ENCODE results near the gene KIAA0232.
"Not testable (repeated sequence)": the region's sequence is repeated elsewhere in the genome, so short reads cannot be mapped to it uniquely, and the experiment has no call there.

Gene KIAA0232

DNA sequence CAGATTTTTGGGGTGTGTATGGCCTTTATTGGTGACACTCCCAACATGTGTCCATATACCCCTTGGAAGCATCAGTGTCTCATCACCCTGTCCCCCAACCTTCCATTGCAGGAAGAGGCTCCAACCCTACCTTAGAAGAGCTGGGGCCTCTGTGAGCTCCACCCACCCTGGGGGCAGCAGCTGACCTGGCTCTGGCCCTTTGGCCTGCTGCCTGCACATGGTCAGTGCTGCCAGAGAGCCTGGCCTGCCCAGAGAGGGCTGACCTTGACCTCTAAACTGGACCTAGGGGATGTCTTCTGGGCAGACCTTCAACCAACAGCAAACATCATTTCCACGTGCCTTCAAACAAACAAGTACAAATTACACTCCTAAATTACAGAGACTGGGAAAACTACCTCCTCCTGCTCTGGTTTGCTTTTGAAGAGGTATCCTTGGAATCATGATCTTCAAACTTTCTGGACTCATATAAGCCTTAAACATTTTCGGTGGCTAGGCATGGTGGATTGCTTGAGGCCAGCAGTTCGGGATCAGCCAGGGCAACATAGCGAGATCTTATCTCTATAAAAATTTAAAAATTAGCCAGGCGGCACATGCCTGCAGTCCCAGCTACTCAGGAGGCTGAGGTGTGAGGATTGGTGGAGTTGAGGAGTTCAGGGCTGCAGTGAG lies 27.3 kb upstream of the KIAA0232 start:
- DNase-seq = no peak

DNA sequence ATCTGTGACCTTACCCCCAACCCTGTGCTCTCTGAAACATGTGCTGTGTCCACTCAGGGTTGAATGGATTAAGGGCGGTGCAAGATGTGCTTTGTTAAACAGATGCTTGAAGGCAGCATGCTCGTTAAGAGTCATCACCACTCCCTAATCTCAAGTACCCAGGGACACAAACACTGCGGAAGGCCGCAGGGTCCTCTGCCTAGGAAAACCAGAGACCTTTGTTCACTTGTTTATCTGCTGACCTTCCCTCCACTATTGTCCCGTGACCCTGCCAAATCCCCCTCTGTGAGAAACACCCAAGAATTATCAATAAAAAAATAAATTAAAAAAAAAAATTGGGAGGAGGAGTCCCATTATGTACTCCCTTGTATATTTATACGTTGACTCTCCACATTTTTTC lies 26.2 kb upstream of the KIAA0232 start:
- DNase-seq = not testable (repeated sequence)

DNA sequence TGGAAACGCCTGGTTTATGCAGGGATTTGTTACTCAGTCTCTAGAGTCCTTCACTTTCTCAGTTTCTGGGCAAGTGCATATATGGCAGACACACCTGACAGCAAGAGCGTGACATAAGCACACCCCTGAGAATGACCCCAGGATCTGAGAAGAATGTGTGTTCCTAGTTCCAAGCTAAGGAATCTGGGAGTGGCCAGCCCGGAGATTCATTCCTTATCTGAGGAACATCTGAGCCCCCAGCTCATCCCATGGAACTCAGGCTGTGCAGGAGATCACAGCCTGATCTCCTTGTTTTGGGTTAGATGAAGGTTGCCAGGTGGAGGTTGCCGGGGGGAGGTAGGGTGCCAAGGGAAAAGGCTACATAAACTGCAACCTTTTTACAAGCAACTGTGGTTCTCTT lies 23.8 kb upstream of the KIAA0232 start:
- DNase-seq = no peak

DNA sequence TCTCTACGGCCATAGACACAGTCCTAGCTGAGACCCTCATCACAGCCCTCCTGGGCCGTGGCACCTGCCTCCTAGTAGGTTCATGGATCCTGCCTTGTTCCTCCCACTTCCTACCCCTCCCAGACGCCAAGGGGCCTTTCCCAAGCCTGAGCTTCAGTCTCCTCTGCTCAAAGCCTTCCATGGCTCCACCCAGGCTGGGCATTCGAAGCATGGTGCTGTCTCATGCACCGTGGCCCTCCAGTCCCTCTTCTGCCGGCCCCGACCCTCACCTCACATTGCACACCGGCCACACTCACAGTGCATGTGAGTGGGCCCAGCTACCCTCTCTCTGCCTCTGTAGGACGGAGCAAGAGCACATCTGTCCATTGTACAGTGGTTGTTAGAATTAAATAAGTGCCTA lies 21.7 kb upstream of the KIAA0232 start:
- no peak for DNase-seq

DNA sequence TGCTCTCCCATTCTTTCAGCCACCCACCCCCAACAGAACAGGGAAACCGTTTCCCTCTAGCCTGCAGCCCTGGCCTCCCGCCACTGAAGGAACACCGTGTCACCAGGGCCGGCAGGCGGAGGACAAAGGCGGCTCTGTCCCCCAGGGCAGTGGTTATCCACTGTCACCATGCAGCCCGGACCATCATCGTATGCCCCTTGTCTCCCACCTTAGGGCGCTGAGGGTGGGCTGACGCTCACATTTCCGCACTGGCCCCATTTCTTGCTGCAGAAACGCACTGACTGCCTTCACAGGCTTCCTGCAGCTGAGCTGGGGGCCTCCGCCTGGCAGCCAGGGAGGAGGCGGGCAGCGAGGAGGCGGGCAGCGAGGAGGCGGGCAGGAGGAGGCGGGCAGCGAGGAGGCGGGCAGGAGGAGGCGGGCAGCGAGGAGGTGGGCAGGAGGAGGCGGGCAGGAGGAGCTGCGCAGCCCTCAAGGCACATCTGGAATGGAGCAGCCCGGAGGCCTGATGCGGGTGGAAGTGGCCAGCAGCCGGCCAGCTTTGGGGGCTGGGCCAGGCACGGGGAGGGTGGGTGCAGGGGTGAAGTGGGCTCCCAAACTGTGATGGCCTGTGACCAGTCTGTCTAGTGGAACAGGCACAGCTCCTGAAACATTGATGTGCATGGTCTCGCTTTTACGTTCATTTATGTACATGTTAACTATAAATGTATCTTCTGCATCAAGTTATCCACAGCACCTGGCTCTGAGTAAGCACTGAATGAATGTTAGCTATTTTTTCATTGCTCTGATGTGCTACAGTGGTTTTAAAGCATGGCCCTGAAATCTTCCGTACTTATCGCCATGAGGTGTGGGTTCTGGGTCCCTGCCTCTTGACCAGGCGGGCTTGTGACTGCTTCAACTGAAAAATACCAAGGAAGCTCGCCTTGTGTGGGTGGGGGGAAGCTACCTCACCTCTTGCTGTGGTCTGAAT lies 20.6 kb upstream of the KIAA0232 start:
- DNase-seq = peak in 40 of 51 donors; percentile 17 to 82 (median 58)

DNA sequence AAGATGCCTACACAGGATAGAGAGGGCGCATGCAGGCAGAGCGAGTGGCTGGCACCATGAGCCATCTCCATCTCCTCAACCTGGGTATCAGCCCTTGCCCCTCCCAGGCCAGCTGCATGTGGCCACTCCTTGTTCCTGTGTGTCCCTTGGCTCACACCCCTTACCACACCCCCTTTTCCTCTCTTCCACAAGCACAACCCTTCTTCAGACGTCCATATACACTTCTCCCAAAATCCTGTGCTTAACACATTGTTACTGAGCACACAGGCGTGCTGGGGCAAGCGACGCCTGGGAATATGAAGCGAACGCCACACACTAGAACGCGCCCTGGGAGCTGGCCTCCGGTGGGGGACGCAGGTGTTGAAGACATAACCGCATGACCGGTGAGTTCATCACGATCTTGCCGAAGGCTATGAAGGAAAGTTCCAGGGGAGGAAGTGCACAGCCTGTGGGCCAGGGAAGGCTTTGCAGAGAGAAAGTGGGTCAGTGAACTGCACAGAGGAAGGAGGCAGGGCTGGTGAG lies 19.1 kb upstream of the KIAA0232 start:
- DNase-seq = no peak

DNA sequence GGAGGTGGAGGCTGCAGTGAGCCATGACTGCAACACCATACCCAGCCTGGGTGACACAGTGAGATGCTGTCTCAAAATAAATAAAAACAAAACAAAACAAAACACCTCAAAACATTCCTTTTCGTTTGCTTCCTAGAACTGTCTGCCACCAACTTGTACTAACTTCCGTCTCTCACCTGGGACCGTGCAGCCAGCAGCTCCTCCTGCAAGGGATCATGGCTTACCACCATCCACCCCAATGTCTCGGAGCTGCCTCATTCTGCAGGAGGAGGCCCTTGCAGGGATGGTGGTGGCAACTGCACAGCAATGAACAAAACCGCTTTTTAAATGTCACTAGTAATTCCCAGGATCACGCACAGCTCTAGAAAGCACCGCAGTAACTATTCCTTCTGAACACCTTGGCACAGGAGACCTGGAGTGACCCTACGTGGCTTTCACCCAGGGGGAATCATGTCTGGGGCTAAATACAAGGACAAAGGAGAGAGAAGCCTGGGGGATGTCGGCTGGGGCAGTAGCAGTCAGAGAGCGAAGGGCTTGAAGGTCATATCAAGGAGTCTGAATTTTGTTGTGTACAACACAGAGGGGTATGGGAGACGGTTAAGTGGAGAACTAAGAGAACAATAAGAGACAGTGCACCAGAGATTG lies 17.4 kb upstream of the KIAA0232 start:
- DNase-seq = no peak

DNA sequence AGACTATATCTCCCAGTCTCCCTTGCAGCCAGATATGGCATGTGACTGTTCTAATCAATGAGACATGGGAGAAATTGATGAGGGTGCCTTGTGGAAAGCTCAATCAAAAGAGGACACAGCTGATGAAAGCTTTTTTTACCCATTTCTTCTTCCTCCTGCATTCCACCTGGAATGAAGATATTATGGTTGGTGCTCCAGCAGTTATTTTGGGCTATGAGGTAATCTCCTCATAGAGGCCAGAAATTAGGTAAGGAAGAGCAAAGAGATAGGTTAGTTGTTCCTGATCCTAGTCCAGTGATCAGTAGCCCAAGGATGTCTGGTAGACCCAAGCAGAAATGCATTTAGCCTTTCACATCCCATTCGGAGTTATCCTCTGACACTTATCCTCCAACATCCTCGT lies 16.8 kb upstream of the KIAA0232 start:
- no peak for DNase-seq

DNA sequence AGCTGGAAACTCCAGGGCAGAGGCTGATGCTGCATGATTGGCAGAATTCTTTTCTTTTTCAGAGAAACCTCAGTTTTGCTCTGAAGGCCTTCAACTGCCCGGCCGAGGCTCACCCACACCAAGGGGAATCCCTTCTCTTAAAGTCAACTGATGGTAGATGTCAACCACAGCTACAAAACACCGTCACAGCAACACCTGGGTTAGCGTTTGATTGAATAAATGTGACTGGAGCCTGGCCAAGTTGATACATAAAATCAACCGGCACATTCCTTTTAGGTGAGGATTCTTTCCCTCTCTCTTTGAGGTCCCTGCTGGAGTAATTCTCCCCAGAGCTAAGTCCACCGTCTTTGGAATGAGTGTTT lies 15.2 kb upstream of the KIAA0232 start:
- DNase-seq = no peak

DNA sequence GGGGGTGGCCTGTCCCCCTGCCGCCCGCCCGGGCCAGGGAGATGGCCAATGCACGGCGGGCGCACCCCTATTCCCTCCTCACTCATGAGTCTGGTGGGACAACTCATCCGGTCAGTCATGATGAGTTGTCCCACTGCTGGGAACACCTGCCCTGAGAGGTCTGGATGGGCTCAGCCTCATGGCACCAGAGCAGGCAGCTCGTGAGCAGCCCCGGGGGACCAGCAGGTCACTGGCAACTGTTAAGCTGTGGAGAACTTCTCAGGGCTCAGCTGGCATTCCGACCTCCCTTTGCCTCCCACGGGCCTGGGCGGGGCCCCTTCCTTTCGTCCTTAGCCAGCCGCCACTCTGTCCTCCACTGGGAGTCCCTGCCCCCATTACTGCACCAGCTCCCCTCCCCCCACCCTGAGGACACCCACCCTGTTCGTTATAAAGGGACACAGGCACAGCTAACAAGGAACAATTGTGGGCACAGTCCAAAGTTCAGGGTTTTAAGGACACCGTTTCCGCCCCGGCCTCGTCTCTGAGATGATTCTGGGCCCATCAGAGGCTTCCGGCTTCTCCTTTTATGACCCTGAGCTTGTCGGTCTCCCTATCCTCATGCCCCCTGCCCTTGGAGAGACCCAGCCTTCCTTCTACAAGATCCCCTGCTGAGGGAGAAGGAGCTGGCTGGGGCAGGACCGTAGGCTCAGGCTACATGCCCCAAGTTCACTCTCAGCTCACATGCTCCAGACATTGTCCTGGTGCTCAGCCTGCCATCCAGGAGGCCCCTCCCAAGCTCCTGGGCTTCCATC lies 14.6 kb upstream of the KIAA0232 start:
- DNase-seq = no peak

DNA sequence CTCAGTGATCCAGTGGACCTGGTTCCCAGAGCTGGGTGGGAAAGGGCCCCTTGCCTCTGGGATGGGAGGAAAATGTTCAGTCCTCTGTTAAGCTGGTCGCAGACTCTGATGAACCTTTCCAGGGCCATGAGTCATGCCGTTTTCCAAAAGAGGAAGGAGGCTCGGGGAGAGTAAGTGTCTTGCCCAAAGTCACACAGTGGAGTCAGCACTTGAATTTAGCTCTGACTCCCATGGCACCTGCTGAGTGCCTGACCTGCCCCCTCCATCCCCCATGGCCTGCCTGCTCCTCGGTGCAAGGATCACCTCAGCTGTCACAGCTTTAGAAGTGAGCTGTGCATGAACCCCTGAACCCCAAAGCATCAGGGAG lies 14.0 kb upstream of the KIAA0232 start:
- peak in 1 of 51 donors; percentile 21 for DNase-seq

DNA sequence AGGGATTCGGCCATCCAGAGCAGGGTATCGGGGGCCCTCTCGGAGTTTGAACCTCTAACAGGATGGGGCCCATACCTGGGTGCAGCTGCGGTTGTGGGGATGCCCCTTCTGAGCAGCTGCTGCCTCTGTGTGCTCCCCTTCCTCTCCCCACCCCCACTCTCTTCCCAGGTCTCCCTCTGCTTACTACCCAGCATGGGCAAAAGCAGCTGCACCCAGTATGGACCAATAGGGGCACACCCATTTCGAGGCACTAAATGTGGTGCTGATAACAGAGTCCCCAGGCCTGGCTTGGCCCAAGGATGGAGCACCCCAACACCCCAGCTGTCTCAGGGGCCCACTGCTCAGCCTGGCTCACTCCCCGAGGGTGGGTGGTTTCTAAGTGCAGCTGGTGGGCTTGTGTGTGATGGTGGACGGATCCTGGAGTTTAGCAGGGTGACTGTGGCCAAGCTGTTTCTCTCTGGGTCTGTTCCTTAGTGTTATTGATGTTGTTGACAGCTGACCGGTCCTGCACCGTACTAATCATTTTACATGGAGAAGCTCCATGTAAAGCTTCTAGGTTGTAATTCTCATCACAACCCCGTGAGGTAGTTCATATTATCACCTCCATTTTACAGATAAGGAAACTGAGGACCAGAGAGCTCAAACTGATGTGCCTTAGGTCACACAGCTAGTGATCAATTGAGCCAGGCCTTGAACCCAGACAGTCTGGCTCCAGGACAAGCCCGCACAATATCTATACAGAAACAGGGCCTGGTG lies 13.1 kb upstream of the KIAA0232 start:
- no peak for DNase-seq

DNA sequence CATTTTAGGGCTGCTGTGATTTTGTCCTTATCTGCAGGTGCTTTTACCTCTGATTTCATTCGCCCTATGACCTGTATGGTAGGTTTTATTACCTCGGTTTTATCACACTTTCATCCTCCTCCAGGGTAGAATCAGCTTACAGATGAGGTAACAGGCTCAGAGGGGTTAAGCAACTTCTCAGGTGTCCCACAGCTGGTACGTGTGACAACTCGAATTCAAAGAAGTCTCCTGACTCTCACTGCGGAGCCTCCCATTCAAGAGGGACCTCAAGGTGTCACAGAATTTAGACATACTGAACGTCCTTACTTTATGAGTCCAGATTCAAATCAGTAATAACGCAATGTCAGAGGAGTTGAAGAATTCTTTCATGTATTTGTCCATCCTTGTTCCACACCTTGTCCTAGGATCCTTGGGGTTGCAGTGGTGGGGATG lies 12.5 kb upstream of the KIAA0232 start:
- no peak for DNase-seq

DNA sequence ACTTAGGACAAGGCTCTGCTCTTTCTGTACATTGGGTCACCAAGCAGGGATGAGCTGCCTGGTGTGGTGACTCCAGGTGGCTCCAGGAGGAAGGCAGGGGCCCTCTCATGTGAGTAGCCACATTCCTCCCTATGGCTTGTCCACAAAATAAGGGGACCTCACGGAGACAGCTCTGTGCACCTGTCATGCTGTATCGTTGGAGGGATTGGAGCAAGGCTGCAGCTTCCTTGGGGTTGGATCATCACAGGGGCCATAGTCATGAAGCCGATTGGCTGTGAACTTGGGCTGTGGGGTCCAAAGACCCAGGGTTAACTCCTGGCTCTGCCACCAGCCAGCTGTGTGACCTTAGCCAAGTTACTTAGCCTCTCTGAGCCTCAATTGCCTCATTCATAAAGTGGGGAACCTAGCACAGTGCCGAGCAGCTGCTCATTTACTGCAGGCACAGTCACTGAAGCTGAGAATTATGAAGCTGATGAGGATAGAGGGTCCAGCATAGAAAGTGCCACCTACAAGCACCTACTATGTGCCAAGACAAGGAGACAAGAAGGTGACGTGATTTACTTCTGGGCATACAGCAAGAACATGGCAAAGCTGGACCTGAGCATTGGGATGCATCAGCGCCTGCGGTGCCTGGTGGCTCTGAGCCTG lies 11.8 kb upstream of the KIAA0232 start:
- no peak for DNase-seq

DNA sequence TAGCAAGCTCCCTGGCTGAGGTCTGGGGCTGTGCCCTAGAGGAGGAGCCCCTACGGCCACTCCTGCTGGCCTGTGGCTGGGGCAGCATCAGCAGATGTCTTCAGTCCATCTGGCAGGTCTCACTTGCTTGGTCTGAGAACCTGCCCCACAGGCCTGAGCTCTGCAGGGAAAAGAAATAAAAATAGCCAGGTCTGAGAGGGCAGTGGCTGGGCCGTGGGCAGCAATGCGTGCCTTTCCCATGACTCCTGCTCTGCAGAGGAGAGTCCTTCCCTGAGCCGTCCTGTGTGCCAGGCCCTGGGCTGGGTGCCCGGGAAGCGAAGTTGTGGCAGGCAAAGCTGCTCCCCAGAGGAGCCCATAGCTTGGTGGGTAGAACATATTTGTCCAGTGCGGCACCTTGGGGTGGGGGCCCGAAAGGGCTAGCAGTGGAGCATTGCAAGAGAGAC lies 11.3 kb upstream of the KIAA0232 start:
- DNase-seq = peak in 2 of 51 donors; percentile 26 to 31

DNA sequence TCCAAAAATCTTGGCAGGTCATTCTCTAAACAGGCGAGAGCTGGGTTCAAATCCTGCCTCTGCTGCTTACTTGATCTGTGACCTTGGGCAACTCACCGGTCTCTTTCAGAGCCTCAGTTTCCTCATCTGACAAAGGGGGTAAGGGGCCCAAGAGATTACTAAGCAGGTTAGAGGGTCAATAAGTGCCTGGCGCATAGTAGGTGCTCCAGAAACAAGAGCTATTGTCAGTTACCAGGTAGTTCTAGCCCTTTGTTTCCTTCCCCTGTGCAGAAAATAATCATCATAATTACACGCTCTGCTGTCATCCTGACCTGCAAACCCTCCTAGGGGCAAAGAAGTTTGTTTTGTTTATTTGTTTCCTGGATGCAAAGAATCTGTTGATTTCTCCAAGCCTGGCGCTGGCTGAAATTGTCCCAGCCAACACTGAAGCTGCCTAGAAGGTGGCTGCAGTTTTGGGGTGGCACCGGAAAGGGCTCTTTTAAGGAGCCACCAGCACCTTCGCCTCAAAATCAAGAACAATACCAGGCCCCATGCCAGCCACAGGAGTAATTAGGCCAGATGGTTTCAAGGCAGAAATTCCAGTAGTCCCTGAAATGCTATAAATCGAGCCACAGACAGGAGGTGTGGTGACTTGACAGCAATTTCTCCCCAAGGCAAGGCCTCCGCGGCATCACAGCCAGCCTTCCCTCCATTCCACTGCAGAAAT lies 10.2 kb upstream of the KIAA0232 start:
- no peak for DNase-seq

DNA sequence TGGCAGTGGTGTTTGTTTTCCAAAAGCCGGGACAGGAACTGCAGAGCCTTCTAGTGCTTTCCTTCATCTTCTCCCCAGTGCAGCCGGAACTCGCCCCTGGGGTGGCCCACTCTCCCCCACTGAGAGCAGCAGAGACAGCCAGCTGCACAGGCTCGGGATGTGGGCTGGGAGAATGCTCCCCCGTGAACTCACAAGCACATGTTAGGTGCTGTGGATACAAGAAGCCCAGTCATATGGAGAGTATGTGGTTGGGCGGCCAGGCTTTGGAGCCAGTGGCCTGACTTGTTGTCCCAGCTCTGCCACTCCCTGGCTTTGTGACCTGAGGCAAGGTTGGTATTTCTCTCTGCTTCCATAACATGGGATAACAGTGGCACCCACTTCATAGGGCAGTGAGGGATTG lies 9.4 kb upstream of the KIAA0232 start:
- DNase-seq = peak in 2 of 51 donors; percentile 6 to 17

DNA sequence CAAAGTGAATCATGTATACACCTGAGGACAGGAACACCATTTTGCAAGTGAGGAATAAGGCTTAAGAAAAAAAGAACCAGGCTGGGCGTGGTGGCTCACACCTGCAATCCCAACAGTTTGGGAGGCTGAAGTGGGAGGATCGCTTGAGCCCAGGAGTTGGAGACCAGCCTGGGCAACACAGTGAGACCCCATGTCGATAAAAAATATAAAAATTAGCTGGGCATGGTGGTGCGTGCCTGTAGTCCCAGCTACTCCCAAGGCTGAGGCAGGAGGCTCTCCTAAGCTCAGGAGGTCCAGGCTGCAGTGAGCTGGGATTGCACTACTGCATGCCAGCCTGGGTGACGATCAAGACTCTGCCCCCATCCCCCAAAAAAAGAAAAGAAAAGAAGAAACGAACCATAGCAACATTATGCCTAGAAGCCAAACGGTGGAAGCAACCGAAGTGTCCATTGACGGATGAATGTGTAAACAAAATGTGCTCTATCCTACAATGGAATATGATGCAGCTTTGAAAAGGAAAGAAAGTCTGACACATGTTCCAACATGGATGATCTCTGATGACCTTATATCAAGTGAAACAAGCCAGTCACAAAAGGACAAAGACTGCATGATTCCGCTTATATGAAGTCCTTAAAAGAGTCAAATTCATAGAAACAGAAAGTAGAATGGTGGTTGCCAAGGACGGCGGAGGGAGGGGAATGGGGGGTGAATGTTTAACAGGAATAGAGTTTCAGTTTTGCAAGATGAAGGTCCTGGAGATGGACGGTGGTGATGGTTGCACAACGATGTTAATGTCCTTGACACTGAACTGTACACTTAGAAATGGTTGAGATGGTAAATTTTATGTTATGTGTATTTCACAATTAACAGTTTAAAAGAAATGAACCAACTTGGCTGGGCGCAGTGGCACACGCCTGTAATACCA lies 8.6 kb upstream of the KIAA0232 start:
- no peak for DNase-seq
